Adrenal gland (tissue), 12 donors: ENCODE results near the gene SERGEF. TPM values are rescaled to one million over a fixed set of nuclear protein-coding genes. Genes with fewer than 3 reads are reported as not detected.

Experiments
- DNase-seq, 7 donors: peaks; one replicate each; pipeline ENCODE4 v3.0.0-alpha.2; 2019 to 2020
- H3K27ac ChIP-seq, 5 donors: fragments of 200-600 bp; sonication (generic) in 4 of 5; 1 replicate in 3 of 5; 2 replicates in 2 of 5; pipeline versions ENCODE4 v1.5.1 to v1.8.0; 2016 to 2020; ENCODE audit warnings: mild to moderate bottlenecking in 1 of 5
- H3K27me3 ChIP-seq: fragments of 200-600 bp; 2 replicates; pipeline ENCODE4 v1.8.0; 2021
- H3K36me3 ChIP-seq, 2 donors: fragments of 200-600 bp; replicated peaks in 1 of 2; 1 replicate in 1 of 2; 2 replicates in 1 of 2; pipeline versions ENCODE4 v1.5.1 to v1.8.0; 2018 to 2022
- H3K4me1 ChIP-seq, 2 donors: fragments of 200-600 bp; replicated peaks in 1 of 2; 1 replicate in 1 of 2; 2 replicates in 1 of 2; pipeline versions ENCODE4 v1.5.1 to v1.8.0; 2018 to 2021
- H3K4me3 ChIP-seq, 4 donors: fragments of 200-600 bp; sonication (generic) in 3 of 4; one replicate each; pipeline ENCODE4 v1.5.1; 2016 to 2018
- H3K9me3 ChIP-seq, 3 donors: fragments of 200-600 bp; sonication (generic) in 1 of 3; replicated peaks in 1 of 3; 1 replicate in 2 of 3; 2 replicates in 1 of 3; pipeline versions ENCODE4 v1.5.1 to v1.8.0; 2016 to 2021
- POLR2A ChIP-seq, 2 donors: fragments of 450-650 bp; IDR thresholded peaks; one replicate each; pipeline ENCODE4 v1.6.1; 2017; ENCODE audit warnings: antibody characterized with exemption in 2 of 2, mild to moderate bottlenecking in 2 of 2, moderate library complexity in 1 of 2
- WGBS, 4 donors: extraction: QIAGEN DNeasy Blood & Tissue Kit in 2 of 4; methylation state at CpG; one replicate each; pipeline versions ENCODE4 v1.1.5 to v1.1.7; 2013 to 2017; 5-methylcytosine and 5-hydroxymethylcytosine counted together
- intact Hi-C, 2 donors: fragments of 100-400 bp; cut with DNase I; formaldehyde crosslinking; loops; one replicate each; pipeline versions ENCODE4 v1.14.1 to v1.15.0; 2022 to 2023
- polyA plus RNA-seq, 3 donors: library from polyadenylated mRNA; stranded (reverse); fragments of 200-250 nt in 2 of 3; fragments of 350-450 nt in 1 of 3; fragmentation: Illumina TruSeq in 1 of 3; extraction: RNeasy Lipid Tissue Mini Kit (QIAGEN cat#74804) in 1 of 3; gene quantifications; one replicate each; pipeline ENCODE4 v1.2.3, GENCODE V29; 2013 to 2014
- total RNA-seq, 9 donors: library from RNA; depleted of rRNA in 4 of 9; stranded (reverse); fragments of >200 nt in 4 of 9; fragments of 120-200 nt in 1 of 9; fragmentation: NEBNext Ultra II Directional in 1 of 9; extraction: Animal tissue kit (Norgen Biotek cat#: 25700) in 1 of 9; gene quantifications; one replicate each; pipeline versions ENCODE4 v1.1.0 to v1.2.4, GENCODE V29; 2013 to 2023
- TF ChIP-seq, protein P1 (sequence below), 6 experiments: fragments of 450-650 bp in 4 of 6; fragments of 200-600 bp in 2 of 6; sonication (generic) in 1 of 6; IDR thresholded peaks; 1 replicate in 5 of 6; 2 replicates in 1 of 6; pipeline versions ENCODE4 v1.5.1 to v1.8.0; 2016 to 2021; ENCODE audit warnings: antibody characterized with exemption in 6 of 6, mild to moderate bottlenecking in 2 of 6, moderate library complexity in 1 of 6
- donor health status: healthy with polysubstance abuse.
- donor health status: Bipolar disorder and iron deficiency.
- donor health status: DM: yes; HTN: yes; CAD: no.
- donor health status: DM: no; HTN: no; CAD: no.
- donor health status: DM: no; HTN: no; CAD: no.
- donor health status: DM: yes; HTN: yes; CAD: no.

SERGEF gene
- total and polyA plus RNA-seq, 12 donors = 21.7 to 216 (median 38.4) TPM

- no peaks in the 10 kb centered on the region for H3K4me1 ChIP-seq
- no peak overlapping the region for H3K4me3 ChIP-seq
- no peaks in the 10 kb centered on the region for H3K36me3 ChIP-seq
- intact Hi-C loops = no loop called here
- no peak for TF ChIP-seq POLR2A (IDR thresholded peaks at IDR 0.05)
- TF ChIP-seq, protein P1, sequence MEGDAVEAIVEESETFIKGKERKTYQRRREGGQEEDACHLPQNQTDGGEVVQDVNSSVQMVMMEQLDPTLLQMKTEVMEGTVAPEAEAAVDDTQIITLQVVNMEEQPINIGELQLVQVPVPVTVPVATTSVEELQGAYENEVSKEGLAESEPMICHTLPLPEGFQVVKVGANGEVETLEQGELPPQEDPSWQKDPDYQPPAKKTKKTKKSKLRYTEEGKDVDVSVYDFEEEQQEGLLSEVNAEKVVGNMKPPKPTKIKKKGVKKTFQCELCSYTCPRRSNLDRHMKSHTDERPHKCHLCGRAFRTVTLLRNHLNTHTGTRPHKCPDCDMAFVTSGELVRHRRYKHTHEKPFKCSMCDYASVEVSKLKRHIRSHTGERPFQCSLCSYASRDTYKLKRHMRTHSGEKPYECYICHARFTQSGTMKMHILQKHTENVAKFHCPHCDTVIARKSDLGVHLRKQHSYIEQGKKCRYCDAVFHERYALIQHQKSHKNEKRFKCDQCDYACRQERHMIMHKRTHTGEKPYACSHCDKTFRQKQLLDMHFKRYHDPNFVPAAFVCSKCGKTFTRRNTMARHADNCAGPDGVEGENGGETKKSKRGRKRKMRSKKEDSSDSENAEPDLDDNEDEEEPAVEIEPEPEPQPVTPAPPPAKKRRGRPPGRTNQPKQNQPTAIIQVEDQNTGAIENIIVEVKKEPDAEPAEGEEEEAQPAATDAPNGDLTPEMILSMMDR (IDR thresholded peaks at IDR 0.05) = no peak
- no peak for DNase-seq
- H3K9me3 ChIP-seq = no peaks in the 10 kb centered on the region
- 56 to 92% (median 68%) methylated on average over 1 to 2 of the region's 2 CpGs for WGBS, 4 donors
- H3K27me3 ChIP-seq = no peaks in the 10 kb centered on the region
- H3K27ac ChIP-seq = no peak overlapping the region
These were observed 261.3 kb downstream of the SERGEF start for GRCh38 chr11:17751558-17751957.

- H3K27me3 ChIP-seq = no peaks in the 10 kb centered on the region
- H3K27ac ChIP-seq = no peak overlapping the region
- H3K36me3 ChIP-seq = no peaks in the 10 kb centered on the region
- H3K9me3 ChIP-seq = no peaks in the 10 kb centered on the region
- intact Hi-C loops = no loop called here
- H3K4me3 ChIP-seq = no peak overlapping the region
- DNase-seq = no peak
- no peaks in the 10 kb centered on the region for H3K4me1 ChIP-seq
- no peak for TF ChIP-seq POLR2A (IDR thresholded peaks at IDR 0.05)
- TF ChIP-seq, protein P1 (IDR thresholded peaks at IDR 0.05) = no peak
- 48 to 75% (median 72%) methylated on average over 2 of the region's 2 CpGs for WGBS, 4 donors
These were observed 262.1 kb downstream of the SERGEF start for GRCh38 chr11:17750801-17751165.

DNA sequence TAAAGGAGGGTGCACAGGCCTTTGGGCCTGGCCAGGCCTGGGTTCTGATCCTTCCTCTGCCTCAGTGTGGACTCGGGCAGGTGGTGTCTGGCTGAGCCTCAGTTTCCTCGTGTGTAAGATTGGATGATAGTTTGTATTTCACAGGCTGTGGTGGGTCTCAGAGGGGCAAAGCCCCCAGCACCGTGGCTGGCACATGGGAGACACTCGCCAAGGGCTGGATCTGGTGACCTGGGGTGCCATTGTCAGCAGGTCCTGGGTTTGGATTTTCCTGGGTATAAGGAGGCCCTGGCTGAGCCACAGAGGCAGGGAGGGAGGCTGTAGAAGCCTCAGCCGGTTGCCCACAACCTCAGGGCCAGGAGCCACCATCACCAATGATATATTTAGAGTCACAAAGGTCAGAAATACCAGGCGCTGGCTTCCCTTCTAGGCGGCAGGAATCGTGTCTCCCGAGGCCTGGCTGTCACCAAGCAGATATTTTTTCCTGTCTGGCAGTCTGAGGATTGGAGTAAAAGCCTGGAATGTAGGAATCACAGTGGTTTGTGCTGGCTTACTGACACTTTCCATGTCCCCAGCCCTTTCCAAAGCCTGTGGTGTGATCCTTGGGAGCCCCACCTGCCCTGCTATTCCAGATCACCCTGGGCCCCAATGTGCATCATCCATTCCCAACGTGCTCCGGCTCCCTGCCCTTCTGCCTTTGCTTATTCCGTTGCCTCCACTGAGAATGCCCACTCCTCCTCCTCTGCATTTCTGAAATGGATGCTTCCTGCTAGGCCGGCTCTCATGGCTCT lies 262.6 kb downstream of the SERGEF start:
- Histone ChIP-seq H3K27ac (no peak overlapping the region), H3K4me3 (no peak overlapping the region), H3K36me3 (no peaks in the 10 kb centered on the region), H3K4me1 (no peaks in the 10 kb centered on the region), H3K9me3 (no peaks in the 10 kb centered on the region), H3K27me3 (no peaks in the 10 kb centered on the region)
- TF ChIP-seq POLR2A (IDR thresholded peaks at IDR 0.05) = no peak
- TF ChIP-seq, protein P1 (IDR thresholded peaks at IDR 0.05) = no peak
- intact Hi-C loops = no loop called here
- WGBS, 4 donors = 67 to 75% (median 71%) methylated on average over 8 to 13 of the region's 13 CpGs
- no peak for DNase-seq

DNA sequence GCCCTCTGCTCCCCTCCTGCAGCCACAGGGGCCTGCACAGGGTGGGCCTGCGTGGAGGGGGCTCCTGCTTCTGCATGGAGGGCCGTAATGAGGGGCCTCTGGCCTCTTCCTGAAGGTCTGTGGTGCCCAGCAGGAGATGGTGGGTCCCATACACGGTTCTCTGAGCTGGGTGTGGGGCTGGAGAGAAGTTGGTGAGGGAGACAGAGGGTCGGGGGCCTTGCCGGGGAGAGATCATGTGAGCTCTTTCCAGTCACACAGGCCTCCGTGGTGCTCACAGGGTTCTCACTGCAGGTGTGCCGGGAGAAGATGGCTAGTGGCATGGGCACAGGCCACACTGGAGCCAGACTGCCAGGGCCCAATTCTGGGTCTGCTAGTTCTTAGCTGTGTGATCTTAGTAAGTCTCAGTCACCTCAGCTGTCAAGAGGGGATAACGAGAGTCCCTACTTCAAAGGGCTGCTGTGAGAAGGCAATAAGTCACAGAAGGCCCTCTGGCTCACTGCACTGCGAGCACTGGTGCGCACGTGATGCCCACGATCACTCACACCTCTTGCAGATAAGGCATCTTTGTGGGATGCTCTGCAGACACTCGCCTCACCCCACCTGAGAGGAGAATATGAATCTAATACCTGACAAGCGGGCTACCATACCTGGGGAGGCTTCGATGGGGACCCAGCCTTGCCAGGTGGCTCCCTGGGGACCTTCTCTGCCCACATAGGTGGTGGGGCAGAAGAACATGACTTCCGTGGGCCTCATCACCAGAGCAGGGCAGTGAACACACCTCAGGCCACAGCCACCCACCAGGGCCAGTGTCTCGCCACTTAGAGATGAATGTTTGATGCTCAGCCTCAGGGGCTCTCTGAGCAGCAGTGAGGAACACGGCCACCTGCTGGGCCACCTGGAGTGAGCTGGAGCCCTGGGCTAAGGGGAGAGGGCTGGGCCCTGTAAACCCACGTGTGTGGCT lies 263.8 kb downstream of the SERGEF start:
- Histone ChIP-seq H3K27ac (no peak overlapping the region), H3K9me3 (no peaks in the 10 kb centered on the region), H3K4me3 (no peak overlapping the region), H3K4me1 (no peaks in the 10 kb centered on the region), H3K27me3 (no peaks in the 10 kb centered on the region), H3K36me3 (no peaks in the 10 kb centered on the region)
- DNase-seq = no peak
- 80 to 85% (median 82%) methylated on average over 4 to 19 of the region's 19 CpGs for WGBS, 4 donors
- intact Hi-C loops = no loop called here
- TF ChIP-seq POLR2A (IDR thresholded peaks at IDR 0.05) = no peak
- TF ChIP-seq, protein P1 (IDR thresholded peaks at IDR 0.05) = no peak
